ENCODE data around the gene HBM.
"Not testable (repeated sequence)": the region's sequence is repeated elsewhere in the genome, so short reads cannot be mapped to it uniquely, and the experiment has no call there.

The HBM gene

GRCh38 chr16:144797-145252 is 21.0 kb upstream of the HBM start:
- no peak for DNase-seq (ENCODE audit: low read depth in 2 of 3, low spot score in 2 of 3)

- DNase-seq (ENCODE audit: low read depth in 2 of 3, low spot score in 2 of 3) = no peak
Measured at GRCh38 chr16:146646-147045, 19.1 kb upstream of the HBM start.

DNA sequence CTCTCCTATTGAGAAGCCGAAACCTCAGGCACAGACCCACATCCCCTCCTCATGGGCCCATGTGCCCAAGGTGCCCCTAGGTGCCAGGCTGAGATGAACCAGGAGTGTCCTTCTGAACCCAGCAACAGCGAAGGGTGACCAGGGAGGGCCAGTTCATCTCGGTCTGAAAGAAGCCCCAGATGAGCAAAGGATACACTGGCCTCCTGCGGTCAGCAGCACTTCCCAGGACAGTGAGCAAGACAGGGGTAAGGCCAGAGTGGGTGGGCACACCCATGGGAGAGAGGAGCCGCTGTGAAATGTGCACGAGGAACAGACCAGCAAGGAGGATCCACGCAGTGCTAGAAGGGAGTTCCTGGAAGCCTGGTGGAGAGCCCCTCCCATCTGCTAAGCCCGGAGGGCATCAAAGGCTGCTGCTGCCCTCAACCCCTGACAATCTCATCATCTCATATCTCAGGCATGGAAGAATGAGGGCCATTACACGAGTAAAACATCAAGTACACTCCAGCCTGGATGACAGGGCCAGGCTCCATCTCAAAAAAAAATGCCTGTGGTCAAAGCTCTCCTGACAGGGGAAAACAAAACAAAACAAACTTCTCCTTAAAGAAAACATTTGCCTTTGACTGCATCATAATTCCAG is 16.6 kb upstream of the HBM start:
- no peak for DNase-seq (ENCODE audit: low read depth in 2 of 3, low spot score in 2 of 3)

DNA sequence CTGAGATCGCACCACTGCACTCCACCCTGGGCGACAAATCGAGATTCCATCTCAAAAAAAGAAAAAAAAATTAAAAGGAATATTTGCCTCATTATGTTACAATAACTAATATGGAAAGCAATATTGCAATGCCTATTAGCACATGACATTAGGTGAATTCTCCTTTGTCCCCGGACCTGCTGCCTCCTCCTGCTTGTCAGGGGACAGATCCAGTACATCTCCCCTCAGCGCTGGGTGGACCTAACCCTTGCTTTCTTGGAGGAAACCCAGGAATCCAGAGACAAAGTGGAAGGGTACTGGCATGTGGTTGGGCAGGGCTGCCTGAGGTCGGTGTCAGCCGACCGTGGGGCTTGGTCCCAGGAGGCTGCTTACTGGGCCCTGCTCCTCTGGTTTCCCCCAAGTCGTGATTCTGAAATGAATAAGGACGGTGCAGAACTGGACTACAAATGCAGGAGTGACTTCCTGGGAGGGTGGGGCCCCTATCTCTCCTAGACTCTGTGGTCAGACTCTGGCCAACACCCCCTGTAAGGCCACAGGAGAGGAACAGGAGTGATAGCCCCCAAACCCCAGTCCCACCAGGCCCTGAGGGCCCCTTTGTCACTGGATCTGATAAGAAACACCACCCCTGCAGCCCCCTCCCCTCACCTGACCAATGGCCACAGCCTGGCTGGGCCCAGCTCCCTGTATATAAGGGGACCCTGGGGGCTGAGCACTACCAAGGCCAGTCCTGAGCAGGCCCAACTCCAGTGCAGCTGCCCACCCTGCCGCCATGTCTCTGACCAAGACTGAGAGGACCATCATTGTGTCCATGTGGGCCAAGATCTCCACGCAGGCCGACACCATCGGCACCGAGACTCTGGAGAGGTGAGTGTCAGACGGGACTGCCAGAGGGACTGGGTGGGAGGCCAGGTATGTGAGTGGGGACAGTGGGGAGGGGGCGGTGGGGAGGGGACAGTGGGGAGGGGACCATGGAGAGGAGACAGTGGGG is 13.3 kb upstream of the HBM start, which contains the start of gene HBZ:
TSS of gene HBZ (plus strand) at position 504 of the 988 bp plus-strand sequence. CDS start at position 770, 266 bp downstream.
- DNase-seq (ENCODE audit: low read depth in 2 of 3, low spot score in 2 of 3) = no peak

DNA sequence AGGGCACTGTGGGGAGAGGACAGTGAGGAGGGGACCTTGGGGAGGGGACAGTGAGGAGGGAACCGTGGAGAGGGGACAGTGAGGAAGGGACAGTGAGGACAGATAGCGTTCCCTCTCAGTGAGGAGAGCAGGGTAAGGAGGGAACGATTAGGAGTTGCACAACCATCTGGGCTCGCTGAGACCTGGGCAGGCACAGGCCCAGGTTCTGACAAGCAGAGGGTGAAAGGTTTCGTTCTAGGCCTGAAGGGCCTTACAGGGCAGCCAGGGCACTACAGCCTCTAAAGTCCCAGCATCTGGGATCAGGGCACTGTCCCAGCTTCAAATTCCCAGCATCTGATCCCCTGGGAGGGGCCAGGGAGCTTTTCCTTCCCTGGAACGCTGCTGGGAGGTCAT is 12.7 kb upstream of the HBM start:
- not testable (repeated sequence) for DNase-seq (ENCODE audit: low read depth in 2 of 3, low spot score in 2 of 3)

- DNase-seq (ENCODE audit: low read depth in 2 of 3, low spot score in 2 of 3) = not testable (repeated sequence)
Measured at GRCh38 chr16:153550-154216, 12.1 kb upstream of the HBM start.

GRCh38 chr16:154217-155030 is 11.4 kb upstream of the HBM start:
- no peak for DNase-seq (ENCODE audit: low read depth in 2 of 3, low spot score in 2 of 3)

GRCh38 chr16:155031-155398 is 10.8 kb upstream of the HBM start:
- DNase-seq (ENCODE audit: low read depth in 2 of 3, low spot score in 2 of 3) = no peak

GRCh38 chr16:159136-159849 is 6.5 kb upstream of the HBM start:
- DNase-seq (ENCODE audit: low read depth in 2 of 3, low spot score in 2 of 3) = no peak

GRCh38 chr16:160242-160641 is 5.5 kb upstream of the HBM start:
- DNase-seq (ENCODE audit: low read depth in 2 of 3, low spot score in 2 of 3) = not testable (repeated sequence)

DNA sequence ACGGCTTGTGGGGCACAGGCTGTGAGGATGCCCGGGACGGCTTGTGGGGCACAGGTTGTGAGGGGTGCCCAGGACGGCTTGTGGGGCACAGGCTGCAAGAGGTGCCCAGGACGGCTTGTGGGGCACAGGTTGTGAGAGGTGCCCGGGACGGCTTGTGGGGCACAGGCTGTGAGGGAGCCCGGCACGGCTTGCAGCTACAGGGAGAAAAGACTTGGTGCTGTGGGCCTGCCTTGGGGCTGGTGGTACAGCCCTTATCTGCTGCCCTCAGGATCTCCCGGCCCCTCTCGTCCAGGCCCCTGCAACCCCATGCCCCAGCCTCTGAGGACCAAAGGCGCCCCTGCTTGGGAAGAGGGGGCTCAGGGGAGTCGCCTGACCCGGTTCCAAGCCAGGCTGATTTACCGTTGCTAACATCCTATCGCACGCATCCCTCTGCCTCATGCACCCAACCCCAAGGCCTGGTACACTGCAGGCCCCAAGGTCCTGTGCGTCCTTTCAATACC is 5.0 kb upstream of the HBM start:
- DNase-seq (ENCODE audit: low read depth in 2 of 3, low spot score in 2 of 3) = no peak

DNA sequence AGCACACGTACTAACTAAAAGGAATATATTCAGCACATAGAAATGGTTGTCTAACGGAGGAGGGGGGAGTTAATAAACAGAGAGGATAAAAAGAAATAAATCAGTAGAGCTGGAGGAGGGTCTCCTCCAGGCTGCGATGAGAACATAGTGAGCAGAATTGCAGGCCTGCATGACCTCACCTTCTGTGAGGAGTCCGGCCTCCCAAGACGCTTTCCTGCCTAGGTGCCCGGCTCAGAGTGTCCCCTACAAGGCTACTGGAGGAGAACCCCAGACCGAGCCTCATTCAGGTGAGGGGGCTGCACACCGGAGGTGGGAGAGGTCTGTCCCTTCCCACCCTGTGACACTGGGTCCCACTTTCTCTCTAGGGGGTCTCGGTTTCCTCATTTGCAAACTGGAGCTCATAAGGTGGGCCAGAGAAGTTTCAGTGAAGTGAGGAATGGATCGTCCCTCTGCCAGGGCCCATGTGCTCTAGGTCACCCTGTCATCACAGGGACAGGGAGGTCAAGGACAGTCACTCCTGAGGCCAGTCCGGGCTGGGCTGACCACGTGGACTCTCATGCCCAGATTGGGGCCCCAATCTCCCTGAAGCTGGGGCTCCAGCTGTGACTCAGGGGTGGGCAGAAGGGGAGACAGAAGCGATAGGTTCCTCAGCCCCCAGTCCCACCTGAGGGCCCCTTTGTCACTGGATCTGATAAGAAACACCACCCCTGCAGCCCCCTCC is 3.3 kb upstream of the HBM start:
- no peak for DNase-seq (ENCODE audit: low read depth in 2 of 3, low spot score in 2 of 3)

DNA sequence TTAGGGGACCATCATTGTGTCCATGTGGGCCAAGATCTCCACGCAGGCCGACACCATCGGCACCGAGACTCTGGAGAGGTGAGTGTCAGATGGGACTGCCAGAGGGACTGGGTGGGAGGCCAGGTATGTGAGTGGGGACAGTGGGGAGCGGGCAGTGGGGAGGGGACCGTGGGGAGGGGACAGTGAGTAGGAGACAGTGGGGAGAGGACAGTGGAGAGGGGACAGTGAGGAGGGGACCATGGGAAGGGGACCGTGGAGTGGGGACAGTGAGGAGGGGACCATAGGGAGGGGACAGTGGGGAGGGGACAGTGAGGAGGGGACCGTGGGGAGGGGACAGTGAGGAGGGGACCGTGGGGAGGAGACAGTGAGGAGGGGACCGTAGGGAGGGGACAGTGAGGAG is 2.6 kb upstream of the HBM start:
- DNase-seq (ENCODE audit: low read depth in 2 of 3, low spot score in 2 of 3) = not testable (repeated sequence)

DNA sequence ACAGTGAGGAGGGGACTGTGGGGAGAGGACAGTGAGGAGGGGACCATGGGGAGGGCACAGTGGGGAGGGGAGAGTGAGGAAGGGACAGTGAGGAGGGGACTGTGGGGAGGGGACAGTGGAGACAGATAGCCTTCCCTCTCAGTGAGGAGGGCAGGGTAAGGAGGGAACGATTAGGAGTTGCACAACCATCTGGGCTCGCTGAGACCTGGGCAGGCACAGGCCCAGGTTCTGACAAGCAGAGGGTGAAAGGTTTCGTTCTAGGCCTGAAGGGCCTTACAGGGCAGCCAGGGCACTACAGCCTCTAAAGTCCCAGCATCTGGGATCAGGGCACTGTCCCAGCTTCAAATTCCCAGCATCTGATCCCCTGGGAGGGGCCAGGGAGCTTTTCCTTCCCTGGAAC is 2.1 kb upstream of the HBM start:
- DNase-seq (ENCODE audit: low read depth in 2 of 3, low spot score in 2 of 3) = not testable (repeated sequence)

- DNase-seq (ENCODE audit: low read depth in 2 of 3, low spot score in 2 of 3) = not testable (repeated sequence)
Measured at GRCh38 chr16:164134-164823, 1.5 kb upstream of the HBM start.

- no peak for DNase-seq (ENCODE audit: low read depth in 2 of 3, low spot score in 2 of 3)
Measured at GRCh38 chr16:164827-165538, 795 bp upstream of the HBM start.

- no peak for DNase-seq (ENCODE audit: low read depth in 2 of 3, low spot score in 2 of 3)
Measured at GRCh38 chr16:166375-167121, 770 bp downstream of the HBM start.

Data from activated CD8-positive, alpha-beta memory T cell treated with anti-CD3 and anti-CD28 coated beads for 48 hours (primary cell).